Hair follicular keratinocyte (primary cell): Measurements from ENCODE around the gene RPL22L1. TPM values are rescaled to one million over a fixed set of nuclear protein-coding genes. Genes with fewer than 3 reads are reported as not detected.

Experiments
- total RNA-seq: library from RNA; depleted of rRNA; stranded (reverse); fragments of >200 nt; gene quantifications from 2 replicates; pipeline ENCODE4 v1.2.3, GENCODE V29; 2015

The RPL22L1 gene
- 504 and 963 TPM in 2 replicates for total RNA-seq

GRCh38 chr3:170869645-170870593 lies at the start of gene RPL22L1:
RPL22L1 (minus strand) TSS chr3:170870195; CDS start chr3:170870167, 28 bp downstream.

GRCh38 chr3:170908235-170909116 lies 38.5 kb upstream of the RPL22L1 start, which contains the start of gene EIF5A2:
EIF5A2 (minus strand) TSS chr3:170908637; CDS start chr3:170907806, 831 bp downstream.

Other genes with a start within 250 kb of the RPL22L1 start
- gene EIF5A2, start 38.4 kb upstream of the RPL22L1 start, total RNA-seq, result 7.4 and 17.1 TPM in 2 replicates
- gene SLC2A2, start 156.5 kb upstream of the RPL22L1 start, total RNA-seq, result not detected in 2 replicates